HG02970 (cell line): Measurements from ENCODE around the gene WNT11.

ENCODE experiments used
- ATAC-seq: cut with Tn5 transposase; IDR thresholded peaks from one replicate; pipeline ENCODE4 v1.9.1; 2021; ENCODE audit warnings: mild to moderate bottlenecking, moderate library complexity, moderate number of reproducible peaks; ENCODE audit not compliant: unreplicated experiment, low FRiP score

Gene WNT11

DNA sequence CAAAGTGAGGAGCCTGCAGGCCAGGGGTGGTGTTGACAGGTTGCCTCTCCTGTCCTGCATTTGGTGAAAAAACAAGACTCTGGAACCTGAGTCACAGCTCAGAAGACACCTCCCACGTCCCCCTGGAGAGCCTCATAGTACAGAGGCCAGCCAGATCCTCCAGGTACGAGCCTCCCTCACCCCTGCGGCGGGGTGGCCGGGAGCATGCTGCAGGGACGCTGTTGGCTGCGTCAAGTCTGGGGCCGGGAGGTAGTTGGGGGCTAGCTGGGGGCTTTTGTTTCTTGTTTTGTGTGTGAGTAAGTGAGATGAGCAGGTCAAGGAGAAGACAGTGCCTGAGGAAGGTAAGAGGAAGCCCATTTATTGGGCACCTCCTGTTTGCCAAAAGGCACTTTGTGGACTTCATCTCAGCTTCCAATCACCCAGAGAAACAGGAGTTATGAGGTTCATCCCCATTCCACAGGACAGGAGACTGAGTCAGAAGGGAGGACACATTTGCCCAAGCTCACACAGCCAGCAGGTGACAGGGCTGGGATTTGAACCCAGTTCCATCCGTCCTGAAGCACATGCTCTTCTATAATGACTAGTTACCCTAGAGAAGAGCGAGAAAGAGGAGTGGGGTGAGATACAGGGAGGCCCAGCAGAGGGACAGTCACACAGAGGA, 18.3 kb upstream of the WNT11 start:
- ATAC-seq, result no peak

DNA sequence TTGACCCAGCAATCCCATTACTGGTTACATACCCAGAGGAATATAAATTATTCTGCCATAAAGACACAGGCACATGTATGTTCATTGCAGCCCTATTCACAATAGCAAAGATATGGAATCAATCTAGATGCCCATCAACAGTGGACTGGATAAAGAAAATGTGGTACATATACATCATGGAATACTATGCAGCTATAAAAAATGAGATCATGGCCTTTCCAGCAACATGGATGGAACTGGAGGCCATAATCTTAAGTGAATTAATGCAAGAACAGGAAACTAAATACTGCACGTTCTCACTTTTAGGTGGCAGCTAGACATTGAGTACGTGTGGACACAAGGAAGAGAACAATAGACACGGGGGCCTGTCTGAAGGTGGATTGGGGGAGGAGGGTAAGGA, 15.1 kb upstream of the WNT11 start:
- ATAC-seq, result no peak

GRCh38 chr11:76219243-76219642, 12.9 kb upstream of the WNT11 start:
- ATAC-seq, result no peak

DNA sequence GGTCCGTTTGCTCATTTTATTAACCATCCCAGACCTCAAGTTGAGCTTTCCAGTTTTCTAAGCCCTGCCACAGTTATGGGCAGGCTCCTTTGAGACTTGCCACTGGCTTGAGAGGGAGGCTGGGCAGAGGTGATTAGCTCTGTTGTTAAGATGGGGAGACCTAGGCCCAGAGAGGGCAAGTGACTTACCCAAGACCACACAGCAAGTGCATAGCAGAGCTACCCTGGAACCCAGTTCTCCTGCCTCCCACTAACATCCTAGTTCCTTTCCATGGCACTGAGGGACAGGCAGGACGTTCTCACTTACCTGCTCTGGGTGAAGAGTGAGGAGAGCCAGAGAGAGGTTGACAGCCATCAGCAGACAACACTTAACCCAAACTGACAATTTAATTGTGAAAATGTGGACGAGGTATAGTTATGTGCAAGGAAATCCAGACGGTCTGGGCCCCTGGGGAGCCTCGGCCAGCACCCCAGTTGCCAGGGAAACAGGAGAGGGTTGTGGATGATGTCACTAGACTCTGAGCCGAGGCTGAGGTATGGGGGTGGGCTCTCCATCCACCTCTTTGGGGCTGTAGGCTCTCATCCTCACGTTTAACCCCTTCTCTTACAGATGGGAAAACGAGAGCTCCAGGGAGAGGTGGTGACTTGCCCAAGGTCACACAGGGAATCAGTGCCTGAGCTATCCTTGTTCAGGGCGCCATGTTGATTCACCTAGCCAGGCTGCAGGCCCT, 12.3 kb upstream of the WNT11 start:
- ATAC-seq, result no peak

GRCh38 chr11:76217653-76218160, 11.4 kb upstream of the WNT11 start:
- ATAC-seq, result no peak

- no peak for ATAC-seq
Observed at GRCh38 chr11:76216536-76217325, 10.4 kb upstream of the WNT11 start.

DNA sequence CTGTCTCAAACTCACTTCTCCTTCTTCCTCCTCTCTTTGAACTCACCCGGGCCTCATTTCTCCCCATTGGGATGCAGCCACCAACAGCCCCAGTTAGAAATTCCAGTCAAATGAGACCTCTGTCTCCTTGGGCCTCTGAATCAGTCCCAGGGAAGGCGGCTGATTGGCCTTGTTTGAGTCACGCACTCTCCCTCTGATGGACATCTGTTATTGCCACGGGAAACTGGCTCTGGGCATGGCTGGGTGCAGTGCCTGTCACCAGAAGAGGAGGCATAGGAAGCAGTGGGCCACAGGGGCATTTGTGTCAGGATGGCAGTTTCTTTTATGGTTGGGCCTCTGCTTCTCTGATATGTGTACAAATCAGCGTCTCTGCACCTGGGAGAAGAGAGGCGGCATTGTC, 9.6 kb upstream of the WNT11 start:
- no peak for ATAC-seq

GRCh38 chr11:76214968-76215548, 8.8 kb upstream of the WNT11 start:
- ATAC-seq, result no peak

- ATAC-seq, result no peak
Observed at GRCh38 chr11:76214186-76214585, 7.9 kb upstream of the WNT11 start.

GRCh38 chr11:76212086-76213035, 6.1 kb upstream of the WNT11 start:
- ATAC-seq, result no peak

GRCh38 chr11:76210931-76211851, 4.9 kb upstream of the WNT11 start:
- no peak for ATAC-seq

GRCh38 chr11:76209973-76210930, 4.0 kb upstream of the WNT11 start:
- no peak for ATAC-seq

GRCh38 chr11:76209375-76209972, 3.2 kb upstream of the WNT11 start:
- no peak for ATAC-seq

DNA sequence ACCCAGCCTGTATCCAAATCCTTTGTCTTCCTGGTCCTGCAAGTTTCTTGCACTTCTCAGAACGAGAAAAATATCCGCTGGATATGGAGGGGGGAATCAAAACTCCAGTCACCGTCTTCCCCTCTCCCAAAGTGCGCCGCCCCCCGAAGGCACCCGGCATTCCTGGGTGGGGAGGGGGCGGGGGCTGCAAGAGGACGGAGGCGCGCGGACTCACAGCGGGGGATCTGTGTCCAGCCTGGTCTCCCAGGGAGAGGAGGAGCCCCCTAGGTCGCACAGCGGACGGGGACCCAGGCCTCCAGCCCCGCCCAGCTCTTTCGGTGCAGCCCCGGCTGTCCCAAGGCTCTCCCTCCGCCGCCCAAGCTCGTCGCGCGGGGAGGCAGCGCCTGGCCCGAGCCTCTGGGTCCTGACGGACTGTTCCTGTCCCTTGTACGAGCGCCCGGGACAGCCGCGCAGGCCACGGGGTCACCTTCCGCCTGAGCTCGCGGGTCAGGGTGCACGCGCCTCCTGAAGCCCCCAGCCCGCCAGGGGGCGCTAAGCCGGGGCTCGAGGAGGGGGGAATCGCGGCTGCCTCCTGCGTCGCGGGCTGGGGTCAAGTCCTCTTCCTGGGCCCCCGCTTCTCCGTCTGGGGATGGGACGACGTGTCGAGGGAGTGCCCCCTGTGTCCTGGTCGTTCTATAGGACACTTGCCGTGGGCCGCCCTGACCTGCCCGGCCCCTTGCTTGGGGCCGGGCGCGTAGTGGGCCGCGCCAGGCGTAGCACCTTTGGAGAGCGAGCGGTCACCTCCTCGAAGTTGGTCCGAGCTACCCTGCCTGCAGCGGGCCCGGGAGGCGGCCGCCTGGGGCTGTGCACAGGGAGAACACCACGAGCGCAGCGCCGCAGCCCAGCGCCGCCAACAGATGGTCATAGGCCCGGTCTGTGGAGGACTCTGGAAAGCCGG, 2.4 kb upstream of the WNT11 start:
- ATAC-seq, result no peak

GRCh38 chr11:76207642-76208401, 1.5 kb upstream of the WNT11 start:
- ATAC-seq, result no peak

GRCh38 chr11:76206077-76206326, 300 bp downstream of the WNT11 start:
- no peak for ATAC-seq
